T-helper 9 cell (primary cell): Measurements from ENCODE around the gene FBL.

Experiments
- DNase-seq: peaks from one replicate; pipeline ENCODE4 v3.0.0-alpha.2; 2020

The FBL gene

DNA sequence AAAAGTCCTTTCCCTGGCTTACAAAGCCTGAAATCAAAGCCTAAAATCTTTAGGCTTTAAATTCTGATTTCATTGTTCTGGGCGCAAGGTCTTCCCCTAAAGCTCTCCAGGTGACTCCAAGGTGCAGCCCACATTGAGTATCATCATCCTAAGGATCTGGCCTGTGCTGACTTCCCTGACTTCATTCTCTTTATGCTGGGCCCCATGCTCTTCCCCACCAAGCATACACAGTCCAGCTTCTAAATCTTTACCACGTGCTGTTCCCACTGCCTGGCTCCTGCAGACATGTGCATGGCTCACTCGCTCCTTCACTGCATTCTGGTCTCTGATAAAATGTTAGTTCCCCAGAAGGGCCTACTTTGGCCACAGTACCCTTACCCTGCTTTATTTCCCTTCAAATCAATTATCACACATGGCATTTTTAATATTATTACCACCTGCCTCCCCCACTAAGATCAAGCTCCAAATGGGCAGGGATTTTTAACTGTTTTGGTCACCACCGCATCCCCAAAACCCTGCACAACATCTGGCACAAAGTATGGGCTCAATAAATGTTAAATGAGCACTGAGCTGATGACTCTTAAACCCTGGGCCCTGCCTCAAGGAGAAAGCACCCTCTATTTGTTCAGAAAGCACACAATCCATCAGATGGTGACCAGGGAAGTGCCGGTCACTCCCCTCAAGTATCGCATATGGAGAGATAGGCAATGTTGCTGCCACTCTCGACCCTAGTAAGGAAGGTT, 3.3 kb downstream of the FBL start:
- no peak for DNase-seq

DNA sequence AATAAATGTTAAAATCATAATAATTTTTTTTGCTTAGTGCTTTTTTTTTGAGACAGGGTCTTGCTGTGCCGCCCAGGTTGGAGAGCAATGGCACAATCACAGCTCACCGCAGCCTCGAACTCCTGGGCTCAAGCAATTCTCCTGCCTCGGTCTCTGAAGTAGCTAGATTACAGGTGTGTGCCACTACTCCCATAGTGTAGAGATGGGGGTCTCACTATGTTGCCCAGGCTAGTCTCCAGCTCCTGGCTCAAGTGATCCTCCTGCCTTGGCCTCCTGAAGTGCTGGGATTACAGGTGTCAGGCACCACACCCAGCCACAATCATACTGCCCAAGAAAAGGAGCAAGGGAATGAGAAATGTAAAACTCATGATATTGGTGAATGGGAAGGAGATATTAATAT, 5.1 kb downstream of the FBL start:
- DNase-seq: no peak

DNA sequence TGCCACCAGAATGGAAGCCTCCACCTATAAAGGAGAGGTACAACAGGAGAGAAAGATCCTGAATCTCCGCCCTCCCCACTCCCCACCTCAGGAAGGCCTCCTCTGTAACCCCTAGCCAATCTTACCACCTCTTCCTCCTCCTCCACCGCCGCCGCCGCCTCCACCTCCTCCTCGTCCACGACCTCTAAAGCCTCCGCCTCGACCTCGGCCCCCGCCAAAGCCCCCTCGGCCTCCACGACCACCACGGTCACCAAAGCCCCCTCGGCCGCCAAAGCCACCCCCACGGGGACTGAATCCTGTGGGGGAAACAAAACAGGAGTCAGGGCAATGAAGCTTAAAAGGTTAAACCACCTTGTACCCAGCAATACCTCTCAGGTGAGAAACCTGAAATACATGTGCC, 5.7 kb downstream of the FBL start:
- DNase-seq: no peak

DNA sequence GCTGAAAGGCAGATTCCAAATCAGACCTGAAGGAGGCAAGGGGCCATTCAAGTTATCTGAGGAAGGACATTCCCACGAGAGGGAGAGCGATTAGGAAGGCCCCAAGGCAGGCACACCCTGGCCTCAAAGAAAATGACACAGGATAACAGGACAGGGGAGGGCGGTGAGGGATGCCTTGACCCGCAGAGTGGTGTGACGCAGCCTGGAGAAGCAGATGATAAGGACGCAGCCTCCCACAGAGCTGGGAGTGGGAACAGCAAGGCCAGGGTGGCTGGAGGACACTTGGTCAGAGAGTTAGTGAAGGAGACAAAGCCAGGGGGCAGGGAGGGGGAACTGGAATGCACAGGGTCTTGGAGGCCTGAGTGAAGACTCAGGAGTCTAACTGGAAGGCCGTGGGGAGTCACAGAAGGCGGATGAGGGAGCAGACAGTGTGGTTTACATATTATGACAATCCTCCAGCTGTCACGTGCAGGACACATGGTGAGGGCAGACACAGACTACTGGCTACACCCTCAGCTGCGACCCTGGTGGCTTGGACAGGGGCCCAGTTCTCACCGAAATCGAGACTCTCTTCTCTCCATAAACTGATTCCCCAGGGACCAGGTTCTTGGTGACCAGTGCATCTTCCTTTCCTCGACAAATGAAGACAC, 6.4 kb downstream of the FBL start:
- DNase-seq: no peak

DNA sequence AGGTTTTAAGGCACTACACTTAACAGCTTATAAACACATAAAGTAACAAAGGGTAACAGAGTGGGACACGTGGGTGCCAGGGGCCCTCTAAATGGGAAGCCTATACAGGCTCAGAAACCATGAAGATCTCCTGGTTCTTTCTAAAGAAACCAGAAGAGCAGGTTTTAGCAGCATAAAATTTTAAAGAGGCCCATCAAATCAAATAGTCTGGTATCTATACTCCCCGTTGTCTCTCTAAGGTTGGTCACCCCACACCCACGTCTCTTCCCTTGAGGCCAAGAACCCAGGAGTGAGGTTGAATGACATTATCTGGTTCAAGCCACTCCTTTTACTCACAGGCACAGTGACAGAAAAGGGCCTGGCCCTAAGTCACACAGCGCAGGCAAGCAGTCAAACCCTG, 7.6 kb downstream of the FBL start:
- DNase-seq: no peak

DNA sequence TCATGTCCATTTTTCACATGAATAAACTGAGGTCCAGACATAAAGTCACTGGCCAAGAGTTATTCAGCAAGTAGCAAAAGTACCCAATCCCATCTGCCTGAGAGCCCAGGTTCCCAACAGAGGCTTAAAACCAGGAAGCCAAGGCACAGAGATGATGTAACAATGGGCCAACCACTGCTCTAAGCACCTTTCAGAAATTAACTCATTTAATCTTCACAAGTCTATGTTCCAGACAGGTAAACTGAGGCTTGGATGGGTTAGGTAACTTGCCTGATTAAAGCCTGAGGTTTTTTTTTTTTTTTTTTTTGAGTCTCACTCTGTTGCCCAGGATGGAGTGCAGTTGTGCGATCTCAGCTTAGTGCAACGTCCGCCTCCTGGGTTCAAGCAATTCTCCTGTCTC, 8.2 kb downstream of the FBL start:
- no peak for DNase-seq

DNA sequence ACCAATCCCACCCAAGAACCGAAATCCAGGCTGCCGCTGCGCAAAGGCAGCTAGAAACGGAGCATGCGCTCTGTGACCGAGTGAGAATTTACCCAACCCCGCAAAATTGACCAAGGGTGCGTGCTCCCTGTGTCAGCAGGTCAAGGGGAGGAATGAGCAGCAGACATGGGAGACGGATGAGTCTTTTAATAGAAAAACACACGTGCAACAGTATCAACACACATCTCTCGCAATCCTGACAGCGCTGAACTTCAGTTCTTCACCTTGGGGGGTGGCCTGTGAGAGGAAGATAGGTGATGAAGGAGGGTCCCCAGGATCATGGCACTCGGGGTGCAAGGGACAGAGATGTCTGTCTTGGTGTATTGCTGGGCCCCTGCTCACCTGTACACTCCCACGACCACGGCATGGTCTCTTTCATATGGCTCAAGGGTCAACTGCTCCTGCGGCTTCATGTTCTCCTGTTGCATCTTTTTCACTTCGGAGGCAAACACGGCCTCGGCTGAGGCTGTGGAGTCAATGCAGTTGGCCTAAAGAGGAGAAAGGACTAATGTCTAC, 11.8 kb downstream of the FBL start:
- no peak for DNase-seq

DNA sequence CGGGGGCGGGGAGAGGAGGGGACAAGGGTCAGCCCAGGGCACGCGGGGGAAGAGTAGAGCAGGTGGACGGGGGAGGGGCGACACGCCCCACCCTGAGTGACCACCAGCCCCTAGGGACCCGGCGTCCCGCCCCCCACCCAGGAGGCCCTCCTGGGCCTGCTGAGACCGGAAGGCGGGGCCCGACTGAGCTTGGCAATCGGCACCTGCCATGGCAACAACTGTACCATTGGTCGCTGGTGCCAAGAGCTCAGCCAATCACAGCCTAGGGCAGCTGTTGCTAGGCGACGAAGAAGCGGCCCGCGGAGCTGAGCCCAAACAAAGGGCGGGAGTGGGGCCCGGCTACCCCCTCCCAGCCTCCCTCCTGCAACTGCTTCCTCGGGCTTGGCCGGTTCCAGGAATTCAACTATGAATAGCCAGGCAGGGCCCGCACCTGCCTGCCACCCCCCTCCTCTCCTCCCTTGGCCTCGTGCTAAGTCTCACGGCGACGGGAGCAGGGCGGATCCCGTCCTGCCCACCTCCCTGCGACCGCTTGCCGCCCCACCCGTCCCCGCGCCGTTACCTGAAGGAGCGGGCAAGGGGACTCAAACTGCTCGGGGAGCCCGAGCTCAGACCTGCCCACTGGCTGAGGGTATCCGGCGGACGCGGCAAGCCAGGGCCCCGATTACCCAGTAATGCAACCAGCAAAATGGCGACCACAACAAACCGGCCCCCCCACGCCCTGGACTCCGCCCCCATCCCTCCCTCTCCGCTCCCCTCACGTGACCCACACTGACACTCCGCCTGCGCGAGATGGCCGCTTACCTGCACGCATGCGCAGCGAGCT, 12.5 kb downstream of the FBL start, which contains the start of gene DYRK1B:
Gene DYRK1B (minus strand): TSS at position 699 of the 823 bp plus-strand sequence. CDS start 2,295 bp downstream, outside the sequence.
- peak; percentile 98 for DNase-seq

DNA sequence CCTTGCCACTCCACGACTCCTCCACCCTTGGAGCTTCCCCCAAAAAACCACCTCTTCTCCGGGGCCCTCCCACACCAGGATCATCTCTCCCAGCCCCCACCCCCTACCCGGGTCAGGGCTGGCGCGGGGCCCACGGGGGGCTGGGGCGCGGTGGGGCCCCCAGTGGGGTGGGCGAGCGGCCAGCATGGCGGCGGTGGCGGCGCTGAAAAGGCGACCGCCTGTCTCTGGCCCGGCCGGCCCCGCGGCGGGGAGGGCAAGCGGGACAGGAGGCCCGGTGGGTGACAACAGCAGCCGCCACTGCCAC, 13.1 kb downstream of the FBL start:
- no peak for DNase-seq

DNA sequence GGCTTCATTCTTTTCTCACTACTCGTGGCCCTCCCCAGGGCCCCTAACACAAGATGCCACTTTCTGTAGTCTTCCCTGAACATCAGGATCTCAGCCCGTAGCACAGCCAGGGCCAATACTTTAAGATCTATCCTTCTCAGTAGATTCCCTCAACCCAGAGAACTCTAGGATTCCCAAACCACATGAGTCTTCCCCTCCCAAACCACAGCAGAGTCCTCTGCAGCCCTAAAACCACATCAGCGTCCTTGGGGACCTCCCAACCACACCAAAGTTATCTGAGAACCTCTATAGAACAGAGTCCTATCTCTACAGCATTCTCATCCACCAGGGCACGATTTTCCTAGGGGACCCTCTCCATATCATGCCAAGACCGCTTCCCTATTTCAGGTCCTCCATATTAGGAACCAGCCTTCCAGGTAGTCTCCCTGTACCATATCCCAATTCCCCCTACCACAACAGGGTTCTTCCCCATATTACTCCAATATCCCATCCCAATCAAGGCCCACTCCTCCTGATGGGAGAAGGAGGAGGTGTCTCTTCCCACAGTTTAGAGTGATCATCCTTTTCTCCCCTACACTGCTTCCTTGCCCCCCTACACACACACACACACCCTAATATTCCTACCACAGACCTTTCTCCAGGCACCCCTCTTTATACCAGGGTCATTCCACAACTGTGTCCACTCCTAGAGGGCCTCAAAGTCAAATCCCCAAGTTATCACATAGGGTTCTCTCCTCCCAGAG, 13.7 kb downstream of the FBL start:
- DNase-seq: no peak

DNA sequence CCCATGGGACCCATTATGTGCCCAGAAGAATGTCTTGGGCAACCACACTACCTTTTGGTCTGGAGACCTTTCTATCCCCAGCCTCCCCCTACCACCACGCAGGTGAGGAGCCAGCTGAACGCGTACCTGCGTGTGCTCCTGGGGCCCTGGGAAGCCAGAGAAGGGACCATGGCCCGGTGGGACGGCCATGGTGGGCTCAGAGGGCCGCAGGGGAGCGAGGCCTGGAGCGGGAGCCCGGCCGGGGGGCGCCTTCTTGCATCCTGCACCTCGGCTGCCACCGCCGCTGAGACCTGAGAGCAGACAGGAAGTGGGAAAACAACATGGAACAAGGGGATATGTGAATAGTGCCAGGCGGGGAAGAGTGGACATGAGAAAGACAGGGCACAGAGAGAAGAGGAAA, 14.5 kb downstream of the FBL start:
- no peak for DNase-seq

DNA sequence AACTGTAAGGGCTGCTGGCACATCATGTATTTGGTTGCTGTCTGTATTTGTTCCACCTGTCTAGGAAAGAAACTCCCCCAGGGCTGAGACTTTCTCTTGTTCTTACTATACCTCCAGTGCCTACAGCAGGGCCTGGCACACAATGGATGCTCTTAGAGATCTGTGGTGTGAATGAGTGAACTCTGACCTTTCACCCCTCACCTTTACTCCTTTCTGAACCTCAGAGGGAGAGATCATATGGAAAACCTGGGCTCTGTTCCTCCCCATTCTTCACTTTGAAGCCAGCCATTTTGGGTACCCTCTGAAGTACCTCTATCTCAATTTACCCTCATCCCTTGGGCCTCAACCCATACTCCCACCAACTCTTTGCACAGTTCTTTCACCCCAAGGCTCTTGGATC, 15.3 kb downstream of the FBL start:
- no peak for DNase-seq

DNA sequence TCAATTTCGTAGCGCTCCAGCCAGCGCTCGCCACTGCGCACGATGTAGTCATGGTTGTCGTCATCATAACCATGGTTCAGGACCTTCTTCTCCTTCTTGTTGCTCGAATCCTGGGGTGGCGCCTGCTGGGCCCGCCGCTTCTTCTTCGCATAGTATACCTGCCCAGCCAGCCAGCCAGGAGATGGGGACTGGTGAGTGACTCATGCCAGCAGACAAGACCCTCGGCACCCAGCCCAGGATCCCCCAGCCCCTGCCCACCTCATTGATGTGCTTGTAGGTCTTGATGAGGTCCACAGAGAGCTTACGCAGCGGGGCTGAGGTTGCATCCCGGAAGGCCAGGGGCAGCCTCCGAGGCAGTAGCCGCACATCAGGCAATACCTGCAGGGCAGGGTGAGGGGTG, 15.8 kb downstream of the FBL start:
- no peak for DNase-seq

DNA sequence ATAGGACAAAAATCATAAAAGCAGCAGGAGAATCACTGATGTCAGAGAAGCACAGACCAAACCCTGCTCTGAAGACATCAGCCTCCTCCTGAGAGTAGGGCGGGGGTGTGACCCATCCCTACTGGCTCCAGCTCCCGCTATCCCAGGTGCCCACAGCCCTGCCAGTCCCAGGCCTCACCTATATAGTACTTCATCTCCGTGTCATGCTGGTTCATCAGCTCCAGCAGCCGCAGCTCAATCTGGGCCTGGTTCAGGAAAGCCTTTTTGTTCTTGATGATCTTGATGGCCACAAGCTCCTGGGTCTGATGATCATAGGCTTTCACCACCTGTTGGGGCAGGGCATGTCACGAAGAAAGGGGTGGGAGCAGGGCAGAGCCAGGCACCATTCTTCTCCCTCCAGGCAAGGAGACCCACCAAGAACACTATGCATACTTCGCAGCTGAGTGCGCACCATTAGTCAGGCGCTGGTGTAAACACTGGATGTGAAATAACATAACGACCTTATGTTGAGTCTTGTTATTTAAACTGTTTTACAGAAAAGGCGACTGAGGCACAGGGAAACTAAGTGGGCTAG, 16.4 kb downstream of the FBL start:
- no peak for DNase-seq

DNA sequence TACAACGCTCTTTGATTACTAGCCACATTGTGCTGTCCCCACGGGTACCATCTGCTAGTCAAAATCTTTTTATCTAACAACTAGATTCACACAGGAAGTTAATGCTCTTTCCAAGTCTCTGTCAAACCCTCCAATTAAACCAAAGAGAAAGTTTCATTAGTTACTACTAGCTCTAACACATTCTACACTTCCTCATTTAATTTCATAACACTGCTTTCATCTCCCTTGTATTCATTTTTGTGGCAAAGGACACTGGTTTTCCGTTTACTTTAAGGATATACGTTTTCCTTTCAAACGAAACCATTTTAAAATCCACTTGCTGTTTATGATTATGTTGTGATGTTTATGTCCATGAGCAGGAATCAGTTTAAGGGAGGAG, 17.5 kb downstream of the FBL start:
- DNase-seq: no peak

DNA sequence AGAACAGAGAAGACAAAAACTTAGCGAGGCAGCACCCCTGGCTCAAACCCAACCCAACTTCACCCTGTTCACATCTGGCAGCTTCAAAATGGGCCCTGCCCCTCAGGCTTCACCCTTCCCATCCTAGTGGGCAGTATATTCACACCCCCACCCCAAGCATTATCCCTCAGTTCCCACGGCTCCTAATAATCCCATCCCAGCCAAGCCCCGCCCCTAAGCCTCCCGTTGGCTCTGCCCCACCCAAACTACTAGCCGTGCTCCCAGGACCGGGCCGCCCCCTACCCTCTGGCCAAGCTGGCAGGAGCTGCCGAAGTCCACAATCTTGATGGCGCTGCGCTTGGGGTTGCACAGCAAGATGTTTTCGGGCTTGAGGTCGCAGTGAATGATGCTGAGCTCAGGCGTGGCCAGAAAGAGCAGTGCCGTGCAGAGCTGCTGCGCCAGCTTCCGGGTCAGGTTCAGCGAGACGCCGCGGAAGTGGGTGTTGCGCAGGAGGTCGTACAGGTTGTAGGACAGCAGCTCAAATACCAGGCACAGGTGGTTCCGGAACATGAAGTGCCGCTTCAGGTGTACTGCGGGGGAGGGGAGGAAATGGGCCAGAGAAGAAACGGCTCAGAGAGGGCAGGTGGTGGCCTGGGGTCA, 18.0 kb downstream of the FBL start:
- DNase-seq: no peak

DNA sequence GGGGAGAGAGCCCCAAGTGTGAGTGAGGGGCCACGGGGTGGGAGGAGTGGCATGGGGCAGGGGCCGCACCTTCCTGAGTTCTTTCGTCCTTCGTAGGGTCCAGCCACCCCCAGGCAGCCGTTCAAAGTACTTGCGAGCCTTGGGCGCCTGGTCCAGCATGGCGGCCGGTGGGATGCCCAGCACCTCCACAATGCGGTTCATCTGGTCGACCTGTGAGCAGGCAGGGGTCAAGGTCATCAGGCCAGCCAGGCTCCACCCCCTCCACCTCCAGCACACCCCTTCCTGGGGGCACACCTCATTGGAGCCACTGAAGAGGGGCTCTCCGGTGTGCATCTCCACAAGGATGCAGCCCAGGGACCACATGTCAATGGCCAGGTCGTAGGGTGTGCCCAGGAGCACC, 19.0 kb downstream of the FBL start:
- no peak for DNase-seq

DNA sequence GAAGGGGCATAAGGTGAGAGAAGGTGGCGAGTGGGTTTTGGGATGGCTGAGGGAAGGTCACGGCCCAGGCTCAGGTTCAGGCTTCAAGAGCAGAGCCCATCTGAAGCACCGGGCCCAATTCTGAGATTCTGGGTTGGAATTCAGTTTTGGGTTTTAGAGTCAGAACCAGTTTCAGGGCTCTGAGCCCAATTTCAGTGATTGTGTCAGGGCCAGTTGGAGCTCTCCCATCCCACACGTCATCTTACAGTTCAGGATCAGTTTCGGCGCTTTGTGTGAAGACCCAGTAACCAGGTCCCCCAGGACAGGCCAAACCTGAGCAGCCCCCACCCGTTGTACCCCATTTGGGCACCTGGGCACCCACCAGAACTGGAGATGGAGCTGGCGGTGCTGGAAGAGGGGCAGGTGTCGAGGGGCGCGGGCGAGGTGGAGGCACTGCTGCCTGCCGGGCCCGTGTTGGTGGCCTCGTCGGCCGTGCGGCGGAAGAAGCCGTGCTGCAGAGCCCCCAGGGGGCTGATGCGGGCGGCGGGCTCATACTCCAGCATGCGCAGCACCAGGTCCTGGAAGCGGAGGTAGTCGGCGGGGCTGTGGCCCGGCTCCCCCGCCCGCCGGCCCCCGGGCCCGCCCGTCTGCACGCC, 19.8 kb downstream of the FBL start:
- no peak for DNase-seq

DNA sequence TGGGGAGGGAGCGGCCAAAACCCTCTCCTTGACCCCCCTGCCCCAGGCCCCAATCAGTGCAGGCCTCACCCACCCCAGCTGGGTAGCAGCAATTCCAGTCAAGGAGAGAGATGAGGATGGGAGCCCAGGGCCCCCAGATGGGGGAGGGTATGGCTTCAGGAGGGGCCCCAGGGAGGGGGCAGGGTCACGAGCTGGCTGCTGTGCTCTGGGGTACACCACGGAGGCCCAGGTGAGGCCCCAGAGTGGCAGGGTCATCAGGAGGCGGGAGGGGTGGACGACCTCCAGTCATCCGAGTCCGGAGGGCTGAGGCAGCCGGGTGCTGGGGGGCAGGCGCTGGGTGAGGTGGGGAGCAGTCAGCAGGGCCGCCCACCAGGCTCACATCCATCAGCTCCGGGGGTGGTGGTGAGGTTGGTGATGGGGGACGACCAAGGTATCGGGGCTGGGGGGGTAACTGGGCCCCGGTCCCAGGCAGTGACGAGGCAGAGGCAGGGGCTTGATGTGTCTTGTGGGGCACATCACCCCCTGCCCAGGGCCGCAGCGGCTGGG, 20.6 kb downstream of the FBL start:
- DNase-seq: no peak

DNA sequence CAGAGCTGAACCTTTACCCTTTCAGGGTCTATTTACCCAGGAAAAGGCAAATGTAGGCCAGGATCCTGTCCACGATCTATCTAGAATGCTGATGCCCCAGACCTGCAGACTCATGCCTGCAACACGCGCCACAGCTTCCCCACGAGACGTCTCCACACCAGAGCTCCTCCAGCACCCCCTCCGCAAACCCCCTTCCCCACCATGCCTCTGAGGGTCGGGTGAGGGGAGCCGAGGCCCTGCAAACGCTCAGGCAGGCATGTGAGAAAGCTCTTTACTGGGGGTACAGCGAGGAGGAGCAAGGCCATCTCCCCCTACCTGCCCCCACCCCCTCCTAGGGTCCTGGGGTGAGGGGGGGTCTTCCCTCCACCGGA, 21.1 kb downstream of the FBL start:
- DNase-seq: no peak
